ENCODE results near the gene UBAP2L. TPM values are rescaled to one million over a fixed set of nuclear protein-coding genes. Genes with fewer than 3 reads are reported as not detected.

Gene UBAP2L
- total RNA-seq, 4 donors from 2014 or later, result 43.5 to 68.2 (median 55.7) TPM

- Histone ChIP-seq H3K9me3 (no peaks in the 10 kb centered on the region), H3K27me3 (no peaks in the 10 kb centered on the region), H3K4me1 (peaks cover 0 to 12% (median 0%) of the 10 kb centered on the region in 4 donors), H3K4me3 (no peak overlapping the region), H3K27ac (no peak overlapping the region), H3K36me3 (peaks cover 9 to 98% (median 41%) of the 10 kb centered on the region in 3 donors)
- WGBS, 2 donors, result 84 to 92% methylated on average over 3 of the region's 3 CpGs
- no peak for DNase-seq (ENCODE audit: low spot score in 2 of 2)
- TF ChIP-seq CTCF (IDR thresholded peaks at IDR 0.05) (no peak), EP300 (IDR thresholded peaks at IDR 0.05) (no peak), POLR2A (IDR thresholded peaks at IDR 0.05) (no peak)
Measured at GRCh38 chr1:154241703-154242351, 21.1 kb downstream of the UBAP2L start.

GRCh38 chr1:154253671-154254070 is 32.9 kb downstream of the UBAP2L start:
- Histone ChIP-seq H3K27me3 (no peaks in the 10 kb centered on the region), H3K27ac (no peak overlapping the region), H3K9me3 (no peaks in the 10 kb centered on the region), H3K4me1 (no peaks in the 10 kb centered on the region), H3K36me3 (peaks cover 14 to 100% (median 71%) of the 10 kb centered on the region in 3 donors), H3K4me3 (no peak overlapping the region)
- WGBS, 2 donors, result 93 to 95% methylated on average over 7 of the region's 7 CpGs
- no peak for TF ChIP-seq CTCF (IDR thresholded peaks at IDR 0.05)
- TF ChIP-seq EP300 (IDR thresholded peaks at IDR 0.05), result no peak
- TF ChIP-seq POLR2A (IDR thresholded peaks at IDR 0.05), result no peak
- DNase-seq (ENCODE audit: low spot score in 2 of 2), result no peak

DNA sequence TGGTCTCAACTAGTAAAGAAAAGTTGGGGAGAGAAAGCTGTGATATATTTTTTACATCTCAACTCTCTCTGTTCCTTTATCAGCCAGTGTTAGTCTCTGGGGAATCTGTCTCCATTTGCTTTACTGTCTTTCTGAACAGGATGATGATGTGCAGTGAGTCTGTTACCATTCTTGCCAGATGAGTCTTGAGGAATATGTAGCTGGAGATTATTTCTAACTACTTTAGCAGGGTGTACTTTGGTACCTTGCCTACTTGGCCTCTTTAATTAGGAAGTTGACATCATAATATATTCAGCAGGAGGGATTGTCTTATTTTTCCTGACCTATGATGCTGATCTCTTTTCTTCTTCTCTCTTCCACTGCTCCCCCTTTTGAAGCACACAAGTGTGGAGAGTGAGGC is 35.9 kb downstream of the UBAP2L start:
- Histone ChIP-seq H3K4me3 (no peak overlapping the region), H3K4me1 (no peaks in the 10 kb centered on the region), H3K27me3 (no peaks in the 10 kb centered on the region), H3K9me3 (no peaks in the 10 kb centered on the region), H3K27ac (no peak overlapping the region), H3K36me3 (peaks cover 6 to 100% (median 70%) of the 10 kb centered on the region in 3 donors)
- DNase-seq (ENCODE audit: low spot score in 2 of 2), result no peak
- TF ChIP-seq CTCF (IDR thresholded peaks at IDR 0.05) (no peak), POLR2A (IDR thresholded peaks at IDR 0.05) (no peak), EP300 (IDR thresholded peaks at IDR 0.05) (no peak)

GRCh38 chr1:154258784-154259183 is 38.0 kb downstream of the UBAP2L start:
- H3K36me3 ChIP-seq, result peaks cover 6 to 100% (median 58%) of the 10 kb centered on the region in 3 donors
- TF ChIP-seq CTCF (IDR thresholded peaks at IDR 0.05) (no peak), POLR2A (IDR thresholded peaks at IDR 0.05) (no peak), EP300 (IDR thresholded peaks at IDR 0.05) (no peak)
- H3K27ac ChIP-seq, result no peak overlapping the region
- DNase-seq (ENCODE audit: low spot score in 2 of 2), result no peak
- no peaks in the 10 kb centered on the region for H3K27me3 ChIP-seq
- WGBS, 2 donors, result 94 to 95% methylated on average over 2 of the region's 2 CpGs
- H3K9me3 ChIP-seq, result no peaks in the 10 kb centered on the region
- no peaks in the 10 kb centered on the region for H3K4me1 ChIP-seq
- H3K4me3 ChIP-seq, result no peak overlapping the region

DNA sequence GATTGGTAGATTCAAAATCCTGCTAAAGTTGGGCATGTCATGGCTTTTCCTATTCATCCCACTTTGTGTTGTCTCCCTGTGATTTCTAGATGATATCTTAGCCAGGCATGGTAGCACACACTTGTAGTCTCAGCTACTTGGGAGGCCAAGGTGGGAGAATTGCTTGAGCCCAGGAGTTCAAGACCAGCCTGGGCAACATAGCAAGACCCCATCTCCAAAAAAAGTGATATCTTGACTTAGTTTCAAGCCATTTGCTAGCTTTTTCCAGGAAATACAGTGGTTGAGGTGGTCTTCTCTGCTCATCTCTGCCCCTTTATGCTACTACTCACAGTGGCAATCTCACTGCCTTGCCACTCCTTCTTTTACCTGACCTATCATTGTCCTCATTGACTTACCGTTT is 39.4 kb downstream of the UBAP2L start:
- H3K4me1 ChIP-seq, result no peaks in the 10 kb centered on the region
- peaks cover 6 to 100% (median 45%) of the 10 kb centered on the region in 3 donors for H3K36me3 ChIP-seq
- no peak for DNase-seq (ENCODE audit: low spot score in 2 of 2)
- no peaks in the 10 kb centered on the region for H3K27me3 ChIP-seq
- H3K9me3 ChIP-seq, result no peaks in the 10 kb centered on the region
- no peak overlapping the region for H3K4me3 ChIP-seq
- no peak overlapping the region for H3K27ac ChIP-seq
- TF ChIP-seq EP300 (IDR thresholded peaks at IDR 0.05) (no peak), POLR2A (IDR thresholded peaks at IDR 0.05) (no peak), CTCF (IDR thresholded peaks at IDR 0.05) (no peak)
- WGBS, 2 donors, result 82 to 93% methylated on average over 1 of the region's 1 CpG
